Tibial nerve (tissue), 3 donors: ENCODE results near the gene PAK4.

ENCODE experiments used
- CTCF ChIP-seq, 5 experiments: fragments of 200-600 bp in 3 of 5; fragments of 450-650 bp in 2 of 5; sonication (generic) in 3 of 5; IDR thresholded peaks; one replicate each; pipeline ENCODE4 v1.5.1; 2016 to 2019; ENCODE audit warnings: antibody characterized with exemption in 5 of 5, mild to moderate bottlenecking in 3 of 5, moderate library complexity in 2 of 5
- POLR2A ChIP-seq, 2 donors: fragments of 450-650 bp; IDR thresholded peaks; one replicate each; pipeline ENCODE4 v1.6.1; 2017; ENCODE audit warnings: antibody characterized with exemption in 2 of 2, mild to moderate bottlenecking in 2 of 2, moderate library complexity in 2 of 2

DNA sequence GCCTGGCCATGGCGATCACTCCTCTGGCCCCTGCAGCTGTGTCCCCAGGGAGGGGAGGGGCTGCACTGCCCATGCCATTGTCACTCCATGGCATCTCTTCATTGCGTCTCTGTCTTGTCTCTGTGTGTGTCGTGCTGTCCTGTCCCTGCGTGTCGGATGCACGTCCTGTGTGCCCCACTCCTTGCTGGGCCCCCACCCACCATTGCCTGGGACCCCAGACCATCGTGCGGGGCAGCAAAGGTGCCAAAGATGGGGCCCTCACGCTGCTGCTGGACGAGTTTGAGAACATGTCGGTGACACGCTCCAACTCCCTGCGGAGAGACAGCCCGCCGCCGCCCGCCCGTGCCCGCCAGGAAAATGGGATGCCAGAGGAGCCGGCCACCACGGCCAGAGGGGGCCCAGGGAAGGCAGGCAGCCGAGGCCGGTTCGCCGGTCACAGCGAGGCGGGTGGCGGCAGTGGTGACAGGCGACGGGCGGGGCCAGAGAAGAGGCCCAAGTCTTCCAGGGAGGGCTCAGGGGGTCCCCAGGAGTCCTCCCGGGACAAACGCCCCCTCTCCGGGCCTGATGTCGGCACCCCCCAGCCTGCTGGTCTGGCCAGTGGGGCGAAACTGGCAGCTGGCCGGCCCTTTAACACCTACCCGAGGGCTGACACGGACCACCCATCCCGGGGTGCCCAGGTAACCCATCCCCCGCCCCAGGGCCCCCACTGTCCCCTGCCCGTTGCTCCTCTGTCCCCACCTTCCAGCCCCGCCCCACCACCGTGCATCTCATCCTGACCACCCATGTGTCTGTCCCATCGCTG, 47.3 kb downstream of the PAK4 start:
- no peak for TF ChIP-seq CTCF (IDR thresholded peaks at IDR 0.05)
- no peak for TF ChIP-seq POLR2A (IDR thresholded peaks at IDR 0.05)
